ENCODE results near the gene TUBA4B. TPM values are rescaled to one million over a fixed set of nuclear protein-coding genes. Genes with fewer than 3 reads are reported as not detected.

The TUBA4B gene
- total and polyA plus RNA-seq, 2 donors from 2014 or later: 0.98 to 15.4 TPM

DNA sequence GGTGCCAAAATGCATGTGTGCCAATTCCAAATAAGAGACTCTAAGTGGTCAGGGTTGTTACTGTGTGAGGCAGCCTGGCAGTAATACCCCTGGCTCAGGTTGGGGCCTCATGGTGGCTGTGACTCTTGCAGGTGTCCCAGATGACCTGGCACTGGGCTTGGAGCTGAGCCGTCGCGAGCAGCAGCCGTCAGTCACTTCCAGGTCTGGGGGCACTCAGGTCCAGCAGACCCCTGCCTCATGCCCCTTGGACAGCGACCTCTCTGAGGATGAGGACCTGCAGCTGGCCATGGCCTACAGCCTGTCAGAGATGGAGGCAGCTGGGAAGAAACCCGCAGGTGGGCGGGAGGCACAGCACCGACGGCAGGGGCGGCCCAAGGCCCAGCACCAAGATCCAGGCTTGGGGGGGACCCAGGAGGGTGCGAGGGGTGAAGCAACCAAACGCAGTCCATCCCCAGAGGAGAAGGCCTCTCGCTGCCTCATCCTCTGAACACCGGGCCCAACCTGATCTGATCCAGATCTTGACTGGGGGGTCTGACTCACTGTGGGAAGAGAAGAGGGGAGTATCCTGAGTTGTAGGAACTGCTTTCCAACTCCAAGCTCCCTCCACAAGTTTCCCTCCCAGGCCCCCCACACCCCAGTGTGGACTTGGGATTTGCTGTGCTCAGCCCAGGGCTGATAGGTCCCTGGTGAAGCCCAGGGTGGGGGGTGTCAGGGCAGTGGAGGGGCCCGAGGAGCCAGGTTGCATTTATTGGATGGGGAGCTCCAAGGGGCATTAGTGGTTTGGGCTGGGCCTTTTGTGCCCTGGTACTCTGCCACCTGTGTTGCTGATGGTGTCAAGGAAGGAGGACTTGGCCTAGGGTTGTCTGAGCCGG lies 31.7 kb downstream of the TUBA4B start:
- TF ChIP-seq, protein P1, sequence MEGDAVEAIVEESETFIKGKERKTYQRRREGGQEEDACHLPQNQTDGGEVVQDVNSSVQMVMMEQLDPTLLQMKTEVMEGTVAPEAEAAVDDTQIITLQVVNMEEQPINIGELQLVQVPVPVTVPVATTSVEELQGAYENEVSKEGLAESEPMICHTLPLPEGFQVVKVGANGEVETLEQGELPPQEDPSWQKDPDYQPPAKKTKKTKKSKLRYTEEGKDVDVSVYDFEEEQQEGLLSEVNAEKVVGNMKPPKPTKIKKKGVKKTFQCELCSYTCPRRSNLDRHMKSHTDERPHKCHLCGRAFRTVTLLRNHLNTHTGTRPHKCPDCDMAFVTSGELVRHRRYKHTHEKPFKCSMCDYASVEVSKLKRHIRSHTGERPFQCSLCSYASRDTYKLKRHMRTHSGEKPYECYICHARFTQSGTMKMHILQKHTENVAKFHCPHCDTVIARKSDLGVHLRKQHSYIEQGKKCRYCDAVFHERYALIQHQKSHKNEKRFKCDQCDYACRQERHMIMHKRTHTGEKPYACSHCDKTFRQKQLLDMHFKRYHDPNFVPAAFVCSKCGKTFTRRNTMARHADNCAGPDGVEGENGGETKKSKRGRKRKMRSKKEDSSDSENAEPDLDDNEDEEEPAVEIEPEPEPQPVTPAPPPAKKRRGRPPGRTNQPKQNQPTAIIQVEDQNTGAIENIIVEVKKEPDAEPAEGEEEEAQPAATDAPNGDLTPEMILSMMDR (IDR thresholded peaks at IDR 0.05; ENCODE audit: borderline replicate concordance, extremely low read depth, insufficient read depth): no peak
- intact Hi-C loops (cut with DNase I): loop anchor here (10.0 kb wide), 1 partner anchor 120 kb away; the partner anchor contains the start of gene NHEJ1
- no peak overlapping the region for H3K27ac ChIP-seq (ENCODE audit: low read depth in 2 of 2, low read length in 2 of 2)
- DNase-seq: peak in 1 of 5 donors; percentile 37
- H3K9ac ChIP-seq (ENCODE audit: low read length in 3 of 3): no peak overlapping the region
- H3K27me3 ChIP-seq (ENCODE audit: control insufficient read depth, insufficient read depth, low read length): no peaks in the 10 kb centered on the region
- H3K36me3 ChIP-seq (ENCODE audit: control insufficient read depth in 2 of 3, insufficient read depth in 3 of 3, low read length in 3 of 3): peaks cover 0 to 15% (median 9%) of the 10 kb centered on the region in 3 donors
- peaks cover 0 to 11% (median 6%) of the 10 kb centered on the region in 3 donors for H3K4me1 ChIP-seq (ENCODE audit: control insufficient read depth in 2 of 3, insufficient read depth in 2 of 3, low read depth in 1 of 3, low read length in 3 of 3)
- no peak overlapping the region for H3K4me3 ChIP-seq (ENCODE audit: low read length in 3 of 3)
- H3K9me3 ChIP-seq (ENCODE audit: control insufficient read depth in 2 of 3, insufficient read depth in 1 of 3, low read length in 3 of 3): no peaks in the 10 kb centered on the region
- FAIRE-seq: no peak

DNA sequence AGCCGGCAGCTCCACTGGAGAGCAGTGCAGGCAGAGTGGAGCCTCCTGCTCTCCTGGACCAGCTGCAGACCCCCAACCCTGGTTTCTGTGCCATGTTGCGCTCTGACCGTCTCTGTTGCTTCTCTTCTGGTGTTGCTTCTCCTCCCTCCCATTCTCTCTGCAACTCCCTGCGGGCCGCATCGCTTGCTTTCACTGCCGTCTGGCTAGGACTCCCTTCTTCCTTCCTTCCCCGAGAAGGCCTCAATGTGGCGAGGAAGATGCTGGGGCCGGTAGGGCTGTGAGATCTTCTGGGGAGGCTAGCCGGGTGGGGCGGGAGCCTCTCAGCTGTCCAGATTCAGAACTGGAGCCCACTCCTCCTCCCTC lies 32.3 kb downstream of the TUBA4B start:
- no peak overlapping the region for H3K27ac ChIP-seq (ENCODE audit: low read depth in 2 of 2, low read length in 2 of 2)
- FAIRE-seq: no peak
- no peaks in the 10 kb centered on the region for H3K9me3 ChIP-seq (ENCODE audit: control insufficient read depth in 2 of 3, insufficient read depth in 1 of 3, low read length in 3 of 3)
- peaks cover 0 to 6% (median 0%) of the 10 kb centered on the region in 3 donors for H3K4me1 ChIP-seq (ENCODE audit: control insufficient read depth in 2 of 3, insufficient read depth in 2 of 3, low read depth in 1 of 3, low read length in 3 of 3)
- intact Hi-C loops (cut with DNase I): loop anchor here (10.0 kb wide), 1 partner anchor 121 kb away; the partner anchor contains the start of gene NHEJ1
- H3K9ac ChIP-seq (ENCODE audit: low read length in 3 of 3): no peak overlapping the region
- peak in 1 of 5 donors; percentile 51 for DNase-seq
- TF ChIP-seq, protein P1 (IDR thresholded peaks at IDR 0.05; ENCODE audit: borderline replicate concordance, extremely low read depth, insufficient read depth): no peak
- H3K4me3 ChIP-seq (ENCODE audit: low read length in 3 of 3): no peak overlapping the region
- H3K27me3 ChIP-seq (ENCODE audit: control insufficient read depth, insufficient read depth, low read length): no peaks in the 10 kb centered on the region
- H3K36me3 ChIP-seq (ENCODE audit: control insufficient read depth in 2 of 3, insufficient read depth in 3 of 3, low read length in 3 of 3): peaks cover 0 to 15% (median 9%) of the 10 kb centered on the region in 3 donors

DNA sequence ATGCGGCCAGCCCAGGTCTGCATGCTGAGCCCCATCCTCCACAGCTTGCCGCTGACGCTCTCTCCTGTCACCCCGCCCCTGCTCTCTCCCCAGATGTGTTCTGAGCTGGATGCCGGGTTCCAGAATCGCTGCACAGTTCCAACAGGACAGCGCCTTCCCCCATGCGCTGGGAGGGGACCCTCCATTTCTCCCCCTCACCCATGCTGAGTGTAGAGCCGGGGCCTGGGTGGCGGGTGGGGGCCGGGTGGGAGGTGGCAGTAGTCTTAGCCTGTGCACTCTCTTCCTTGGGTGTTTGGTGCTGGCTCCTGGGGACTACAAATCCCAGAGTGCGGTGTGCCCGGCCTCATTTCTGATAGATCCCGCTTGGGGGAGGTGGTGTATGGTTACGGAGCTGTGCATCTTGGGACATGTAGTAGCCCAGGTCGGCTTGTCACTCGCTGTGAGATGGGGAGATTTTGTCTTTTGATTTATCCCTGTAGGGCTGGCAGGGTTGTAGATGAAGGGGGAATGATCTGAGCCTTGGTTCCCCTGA lies 32.9 kb downstream of the TUBA4B start:
- no peaks in the 10 kb centered on the region for H3K9me3 ChIP-seq (ENCODE audit: control insufficient read depth in 2 of 3, insufficient read depth in 1 of 3, low read length in 3 of 3)
- TF ChIP-seq, protein P1 (IDR thresholded peaks at IDR 0.05; ENCODE audit: borderline replicate concordance, extremely low read depth, insufficient read depth): no peak
- FAIRE-seq (no peak), DNase-seq (peak in 4 of 5 donors; percentile 72 to 85 (median 77))
- H3K36me3 ChIP-seq (ENCODE audit: control insufficient read depth in 2 of 3, insufficient read depth in 3 of 3, low read length in 3 of 3): peaks cover 0 to 15% (median 9%) of the 10 kb centered on the region in 3 donors
- intact Hi-C loops (cut with DNase I): loop anchor here (10.0 kb wide), 1 partner anchor 121 kb away; the partner anchor contains the start of gene NHEJ1
- H3K4me1 ChIP-seq (ENCODE audit: control insufficient read depth in 2 of 3, insufficient read depth in 2 of 3, low read depth in 1 of 3, low read length in 3 of 3): peaks cover 0 to 6% (median 0%) of the 10 kb centered on the region in 3 donors
- no peaks in the 10 kb centered on the region for H3K27me3 ChIP-seq (ENCODE audit: control insufficient read depth, insufficient read depth, low read length)
- H3K4me3 ChIP-seq (ENCODE audit: low read length in 3 of 3): no peak overlapping the region
- H3K27ac ChIP-seq (ENCODE audit: low read depth in 2 of 2, low read length in 2 of 2): no peak overlapping the region
- H3K9ac ChIP-seq (ENCODE audit: low read length in 3 of 3): no peak overlapping the region

Measured in kidney (tissue), 14 donors.